Measurements from ENCODE around the gene RIPOR2. TPM values are rescaled to one million over a fixed set of nuclear protein-coding genes. Genes with fewer than 3 reads are reported as not detected.

The RIPOR2 gene
- total and polyA plus RNA-seq, 8 donors, result 2.0 to 19.3 (median 9.4) TPM; not detected in 1

GRCh38 chr6:24903681-24904080 lies 32.1 kb downstream of the RIPOR2 start:
- H3K27ac ChIP-seq, result no peak overlapping the region
- intact Hi-C loops (cut with DNase I; ENCODE audit: low total_unique reads), result no loop called here
- H3K9me3 ChIP-seq, result peaks cover 0 to 4% (median 0%) of the 10 kb centered on the region in 4 donors
- no peaks in the 10 kb centered on the region for H3K36me3 ChIP-seq
- H3K4me1 ChIP-seq, result peaks cover 2 to 36% (median 19%) of the 10 kb centered on the region in 4 donors
- H3K4me3 ChIP-seq, result no peak overlapping the region
- DNase-seq, result no peak
- no peaks in the 10 kb centered on the region for H3K27me3 ChIP-seq
- TF ChIP-seq POLR2AphosphoS5 (IDR thresholded peaks at IDR 0.05) (no peak), POLR2A (IDR thresholded peaks at IDR 0.05) (no peak), EP300 (IDR thresholded peaks at IDR 0.05) (no peak)
- TF ChIP-seq, protein P1, sequence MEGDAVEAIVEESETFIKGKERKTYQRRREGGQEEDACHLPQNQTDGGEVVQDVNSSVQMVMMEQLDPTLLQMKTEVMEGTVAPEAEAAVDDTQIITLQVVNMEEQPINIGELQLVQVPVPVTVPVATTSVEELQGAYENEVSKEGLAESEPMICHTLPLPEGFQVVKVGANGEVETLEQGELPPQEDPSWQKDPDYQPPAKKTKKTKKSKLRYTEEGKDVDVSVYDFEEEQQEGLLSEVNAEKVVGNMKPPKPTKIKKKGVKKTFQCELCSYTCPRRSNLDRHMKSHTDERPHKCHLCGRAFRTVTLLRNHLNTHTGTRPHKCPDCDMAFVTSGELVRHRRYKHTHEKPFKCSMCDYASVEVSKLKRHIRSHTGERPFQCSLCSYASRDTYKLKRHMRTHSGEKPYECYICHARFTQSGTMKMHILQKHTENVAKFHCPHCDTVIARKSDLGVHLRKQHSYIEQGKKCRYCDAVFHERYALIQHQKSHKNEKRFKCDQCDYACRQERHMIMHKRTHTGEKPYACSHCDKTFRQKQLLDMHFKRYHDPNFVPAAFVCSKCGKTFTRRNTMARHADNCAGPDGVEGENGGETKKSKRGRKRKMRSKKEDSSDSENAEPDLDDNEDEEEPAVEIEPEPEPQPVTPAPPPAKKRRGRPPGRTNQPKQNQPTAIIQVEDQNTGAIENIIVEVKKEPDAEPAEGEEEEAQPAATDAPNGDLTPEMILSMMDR (IDR thresholded peaks at IDR 0.05), result no peak
- 94 to 97% (median 95%) methylated on average over 7 of the region's 7 CpGs for WGBS, 5 donors

- no peaks in the 10 kb centered on the region for H3K27me3 ChIP-seq
- DNase-seq, result no peak
- TF ChIP-seq, protein P1 (IDR thresholded peaks at IDR 0.05), result no peak
- no peak for TF ChIP-seq POLR2A (IDR thresholded peaks at IDR 0.05)
- peak in 1 of 3 donors; percentile 37 for TF ChIP-seq POLR2AphosphoS5 (IDR thresholded peaks at IDR 0.05)
- TF ChIP-seq EP300 (IDR thresholded peaks at IDR 0.05), result no peak
- 50 to 81% (median 78%) methylated on average over 1 of the region's 1 CpG for WGBS, 5 donors
- intact Hi-C loops (cut with DNase I; ENCODE audit: low total_unique reads), result no loop called here
- H3K27ac ChIP-seq, result no peak overlapping the region
- peaks cover 0 to 30% (median 15%) of the 10 kb centered on the region in 4 donors for H3K4me1 ChIP-seq
- H3K4me3 ChIP-seq, result no peak overlapping the region
- peaks cover 0 to 4% (median 0%) of the 10 kb centered on the region in 4 donors for H3K9me3 ChIP-seq
- H3K36me3 ChIP-seq, result no peaks in the 10 kb centered on the region
Observed at GRCh38 chr6:24902782-24903181, 33.0 kb downstream of the RIPOR2 start.

GRCh38 chr6:24901698-24902328 lies 33.9 kb downstream of the RIPOR2 start:
- no peak for DNase-seq
- intact Hi-C loops (cut with DNase I; ENCODE audit: low total_unique reads), result no loop called here

DNA sequence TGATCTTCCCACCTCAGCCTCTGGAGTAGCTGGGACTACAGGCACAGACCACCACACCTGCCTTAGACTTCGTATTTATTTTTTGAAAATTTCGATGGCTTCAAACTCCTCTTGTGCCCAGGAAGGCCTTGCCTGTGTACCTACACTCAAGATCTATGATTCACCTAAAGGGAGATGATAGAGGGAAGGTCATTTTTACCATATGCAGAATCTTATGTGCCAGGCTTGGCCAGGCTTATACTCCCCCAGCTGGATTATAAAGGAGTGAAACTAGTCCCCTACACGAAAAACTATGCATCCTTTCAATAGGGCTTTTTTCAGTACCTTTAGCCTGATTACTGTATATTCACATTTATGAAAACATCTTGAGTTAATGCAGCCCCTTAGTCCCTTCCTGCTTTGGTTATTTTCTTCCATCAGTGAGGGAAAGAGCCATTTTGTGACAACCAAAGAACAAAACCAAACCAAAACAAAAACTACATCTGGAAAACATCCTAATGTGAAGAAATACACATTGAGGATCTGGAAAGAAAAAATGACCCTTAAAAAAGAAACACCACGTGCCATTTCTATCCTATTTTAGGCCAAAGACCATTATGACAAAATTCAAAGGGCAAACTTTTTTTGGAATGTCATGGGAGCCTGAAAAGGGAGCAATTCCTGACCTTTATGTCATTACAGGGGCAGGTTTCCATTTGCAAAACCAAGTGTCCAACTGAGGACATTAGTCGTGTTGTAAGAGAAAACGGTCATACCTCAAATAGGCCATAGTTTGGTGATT lies 34.7 kb downstream of the RIPOR2 start:
- Histone ChIP-seq H3K27me3 (no peaks in the 10 kb centered on the region), H3K36me3 (no peaks in the 10 kb centered on the region), H3K4me3 (no peak overlapping the region), H3K27ac (peak overlapping the region in 1 of 5 donors; percentile 49), H3K4me1 (peaks cover 0 to 30% (median 11%) of the 10 kb centered on the region in 4 donors), H3K9me3 (peaks cover 0 to 4% (median 0%) of the 10 kb centered on the region in 4 donors)
- TF ChIP-seq POLR2AphosphoS5 (IDR thresholded peaks at IDR 0.05) (peak in 1 of 3 donors; percentile 6), POLR2A (IDR thresholded peaks at IDR 0.05) (no peak)
- no peak for DNase-seq
- WGBS, 5 donors, result 75 to 88% (median 79%) methylated on average over 6 of the region's 6 CpGs
- intact Hi-C loops (cut with DNase I; ENCODE audit: low total_unique reads), result no loop called here

More at GRCh38 chr6:24901698-24902328, 33.9 kb downstream of the RIPOR2 start:
- peak overlapping the region in 2 of 5 donors; percentile 10 to 49 for H3K27ac ChIP-seq
- H3K27me3 ChIP-seq, result no peaks in the 10 kb centered on the region
- no peaks in the 10 kb centered on the region for H3K36me3 ChIP-seq
- peaks cover 0 to 30% (median 11%) of the 10 kb centered on the region in 4 donors for H3K4me1 ChIP-seq
- WGBS, 5 donors, result 84 to 95% (median 92%) methylated on average over 9 of the region's 9 CpGs
- peaks cover 0 to 4% (median 0%) of the 10 kb centered on the region in 4 donors for H3K9me3 ChIP-seq
- TF ChIP-seq POLR2A (IDR thresholded peaks at IDR 0.05), result no peak
- TF ChIP-seq, protein P1 (IDR thresholded peaks at IDR 0.05), result no peak
- TF ChIP-seq POLR2AphosphoS5 (IDR thresholded peaks at IDR 0.05), result no peak
- TF ChIP-seq EP300 (IDR thresholded peaks at IDR 0.05), result no peak
- H3K4me3 ChIP-seq, result no peak overlapping the region

Measured in stomach (tissue), 9 donors.